K562 (cell line): ENCODE results near the gene PPP1R3E. TPM values are rescaled to one million over a fixed set of nuclear protein-coding genes. Genes with fewer than 3 reads are reported as not detected.

Source experiments
- BCL6 ChIP-seq: fragments of 250-450 bp; sonication (Bioruptor Pico); IDR thresholded peaks from 2 replicates; pipeline ENCODE4 v1.4.0; 2020
- CBFA2T2 ChIP-seq: fragments of 450-650 bp; conservative IDR thresholded peaks from 2 replicates; pipeline ENCODE4 v1.6.1; 2017; ENCODE audit warnings: mild to moderate bottlenecking
- CREB1 ChIP-seq, 2 experiments: sonication (generic) in 1 of 2; formaldehyde crosslinking in 1 of 2; IDR thresholded peaks; 2 replicates each; pipeline versions ENCODE4 v1.6.1 to v1.8.0; 2012 to 2022; ENCODE audit warnings: inconsistent platforms in 1 of 2, mild to moderate bottlenecking in 1 of 2, missing genetic modification reagents in 1 of 2, moderate library complexity in 1 of 2
- CTBP1 ChIP-seq: fragments of 450-650 bp; IDR thresholded peaks from 2 replicates; pipeline ENCODE4 v1.6.1; 2016; ENCODE audit warnings: borderline replicate concordance
- GATAD2B ChIP-seq: fragments of 450-650 bp; IDR thresholded peaks from 2 replicates; pipeline ENCODE4 v1.6.1; 2017; ENCODE audit warnings: mild to moderate bottlenecking, borderline replicate concordance
- HNRNPL ChIP-seq: fragments of 200-400 bp; formaldehyde crosslinking; IDR thresholded peaks from 2 replicates; pipeline ENCODE4 v1.6.1; 2017; ENCODE audit warnings: low read depth, mild to moderate bottlenecking, low read length
- HNRNPLL ChIP-seq: fragments of 200-400 bp; formaldehyde crosslinking; IDR thresholded peaks from 2 replicates; pipeline ENCODE4 v1.6.1; 2017; ENCODE audit warnings: low read length, low read depth, mild to moderate bottlenecking; ENCODE audit not compliant: poor library complexity, severe bottlenecking
- NR2C2 ChIP-seq, 2 experiments: fragments of 200-800 bp in 1 of 2; sonication (Bioruptor generic) in 1 of 2; sonication (generic) in 1 of 2; formaldehyde crosslinking in 1 of 2; IDR thresholded peaks; 2 replicates each; pipeline versions ENCODE4 v1.6.1 to v1.8.0; 2016 to 2022; ENCODE audit warnings: mild to moderate bottlenecking in 1 of 2, missing compliant biosample characterization in 1 of 2, missing genetic modification characterization in 1 of 2, missing genetic modification reagents in 1 of 2
- TAL1 ChIP-seq: fragments of 450-650 bp; IDR thresholded peaks from 2 replicates; pipeline ENCODE4 v1.6.1; 2016; ENCODE audit warnings: mild to moderate bottlenecking
- TCF3 ChIP-seq: sonication (generic); formaldehyde crosslinking; IDR thresholded peaks from 2 replicates; pipeline ENCODE4 v1.4.0; 2020; ENCODE audit warnings: mild to moderate bottlenecking, missing genetic modification reagents
- ZFPM2 ChIP-seq: fragments of 250-450 bp; sonication (Bioruptor Pico); IDR thresholded peaks from 2 replicates; pipeline ENCODE4 v1.5.1; 2022; ENCODE audit warnings: mild to moderate bottlenecking
- ZNF134 ChIP-seq: fragments of 250-450 bp; sonication (Bioruptor Pico); conservative IDR thresholded peaks from 2 replicates; pipeline ENCODE4 v1.4.0; 2020
- ZNF23 ChIP-seq: fragments of 250-450 bp; sonication (Bioruptor Pico); IDR thresholded peaks from 2 replicates; pipeline ENCODE4 v1.4.0; 2020; ENCODE audit warnings: mild to moderate bottlenecking
- ZNF445 ChIP-seq: fragments of 250-450 bp; sonication (Bioruptor Pico); IDR thresholded peaks from 2 replicates; pipeline ENCODE4 v1.4.0; 2020; ENCODE audit warnings: low read depth, mild to moderate bottlenecking, moderate library complexity
- ZNF707 ChIP-seq: fragments of 250-450 bp; sonication (Bioruptor Pico); conservative IDR thresholded peaks from 2 replicates; pipeline ENCODE4 v1.8.0; 2022; ENCODE audit warnings: inconsistent platforms, mild to moderate bottlenecking, moderate library complexity
- polyA plus RNA-seq, 8 experiments: library from polyadenylated mRNA; depleted of rRNA in 4 of 8; stranded (reverse) in 5 of 8; unstranded in 3 of 8; fragments of >200 nt; fragmentation: Nextera tagmentation in 2 of 8; fragmentation: Illumina TruSeq in 1 of 8; extraction: Ambion mirVana in 2 of 8; extraction: Trizol in 1 of 8; gene quantifications; 2 replicates each; pipeline versions ENCODE4 v1.2.1 to v1.2.3, GENCODE V29; 2011 to 2014; ENCODE audit warnings: inconsistent platforms in 1 of 8, missing spikeins in 1 of 8
- total RNA-seq, 7 experiments: library from RNA; depleted of rRNA in 6 of 7; stranded (reverse); fragments of >200 nt in 6 of 7; fragmentation: Illumina TruSeq in 2 of 7; extraction: Trizol in 2 of 7; gene quantifications; 2 replicates each; pipeline versions ENCODE4 v1.2.1 to v1.2.3, GENCODE V29; 2011 to 2021; ENCODE audit warnings: low replicate concordance in 1 of 7
- TF ChIP-seq, protein P1 (sequence below), 2 experiments: fragments of 450-650 bp; IDR thresholded peaks; 2 replicates each; pipeline ENCODE4 v1.6.1; 2018; ENCODE audit warnings: mild to moderate bottlenecking in 2 of 2, low read depth in 1 of 2; ENCODE audit not compliant: partially characterized antibody in 2 of 2
- TF ChIP-seq, protein P2 (sequence below), 2 experiments: fragments of 450-650 bp; IDR thresholded peaks; 2 replicates each; pipeline ENCODE4 v1.6.1; 2016
- TF ChIP-seq, protein P3 (sequence below), 2 experiments: fragments of 200-800 bp in 1 of 2; sonication (Bioruptor generic) in 1 of 2; sonication (generic) in 1 of 2; formaldehyde crosslinking in 1 of 2; IDR thresholded peaks in 1 of 2; conservative IDR thresholded peaks in 1 of 2; 2 replicates each; pipeline versions ENCODE4 v1.5.0 to v1.6.1; 2016 to 2020; ENCODE audit warnings: missing compliant biosample characterization in 1 of 2, missing genetic modification characterization in 1 of 2, missing genetic modification reagents in 1 of 2

PPP1R3E gene
- total and polyA plus RNA-seq, 9 of the 15 experiments (the other 6 are each of a cell fraction or from before 2014, with no cell fraction given), result 3.2 to 18.4 (median 7.6) TPM

DNA sequence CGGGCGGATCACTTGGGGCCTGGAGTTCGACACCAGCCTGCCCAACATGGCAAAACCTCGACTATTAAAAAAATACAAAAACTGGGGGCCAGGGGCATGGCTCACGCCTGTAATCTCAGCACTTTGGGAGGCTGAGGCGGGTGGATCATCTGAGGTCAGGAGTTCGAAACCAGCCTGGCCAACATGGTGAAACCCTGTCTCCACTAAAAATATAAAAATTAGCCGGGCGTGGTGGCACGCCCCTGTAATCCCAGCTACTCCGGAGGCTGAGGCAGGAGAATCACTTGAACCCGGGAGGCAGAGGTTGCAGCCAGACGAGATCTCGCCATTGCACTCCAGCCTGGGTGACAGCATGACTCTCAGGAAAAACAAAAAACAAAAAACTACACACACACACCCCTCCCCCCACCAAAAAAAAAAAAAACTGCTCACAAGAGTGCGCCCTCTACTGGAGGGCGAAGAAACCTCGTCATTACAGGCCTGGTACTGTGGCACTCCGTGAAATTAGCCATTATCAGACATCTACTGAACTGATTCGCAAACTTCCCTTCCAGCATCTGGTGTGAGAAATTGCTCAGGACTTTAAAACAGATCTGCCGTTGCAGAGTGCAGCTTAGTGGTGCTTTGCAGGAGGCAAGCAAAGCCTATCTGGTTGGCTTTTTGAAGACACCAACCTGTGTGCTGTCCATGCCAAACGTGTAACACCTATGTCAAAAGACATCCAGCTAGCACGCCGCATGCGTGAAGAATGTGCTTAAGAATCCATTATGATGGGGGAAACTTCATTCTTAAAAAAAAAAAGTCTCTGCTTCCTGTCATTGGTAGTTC, 7.7 kb downstream of the PPP1R3E start (continued):
- TF ChIP-seq, protein P1, sequence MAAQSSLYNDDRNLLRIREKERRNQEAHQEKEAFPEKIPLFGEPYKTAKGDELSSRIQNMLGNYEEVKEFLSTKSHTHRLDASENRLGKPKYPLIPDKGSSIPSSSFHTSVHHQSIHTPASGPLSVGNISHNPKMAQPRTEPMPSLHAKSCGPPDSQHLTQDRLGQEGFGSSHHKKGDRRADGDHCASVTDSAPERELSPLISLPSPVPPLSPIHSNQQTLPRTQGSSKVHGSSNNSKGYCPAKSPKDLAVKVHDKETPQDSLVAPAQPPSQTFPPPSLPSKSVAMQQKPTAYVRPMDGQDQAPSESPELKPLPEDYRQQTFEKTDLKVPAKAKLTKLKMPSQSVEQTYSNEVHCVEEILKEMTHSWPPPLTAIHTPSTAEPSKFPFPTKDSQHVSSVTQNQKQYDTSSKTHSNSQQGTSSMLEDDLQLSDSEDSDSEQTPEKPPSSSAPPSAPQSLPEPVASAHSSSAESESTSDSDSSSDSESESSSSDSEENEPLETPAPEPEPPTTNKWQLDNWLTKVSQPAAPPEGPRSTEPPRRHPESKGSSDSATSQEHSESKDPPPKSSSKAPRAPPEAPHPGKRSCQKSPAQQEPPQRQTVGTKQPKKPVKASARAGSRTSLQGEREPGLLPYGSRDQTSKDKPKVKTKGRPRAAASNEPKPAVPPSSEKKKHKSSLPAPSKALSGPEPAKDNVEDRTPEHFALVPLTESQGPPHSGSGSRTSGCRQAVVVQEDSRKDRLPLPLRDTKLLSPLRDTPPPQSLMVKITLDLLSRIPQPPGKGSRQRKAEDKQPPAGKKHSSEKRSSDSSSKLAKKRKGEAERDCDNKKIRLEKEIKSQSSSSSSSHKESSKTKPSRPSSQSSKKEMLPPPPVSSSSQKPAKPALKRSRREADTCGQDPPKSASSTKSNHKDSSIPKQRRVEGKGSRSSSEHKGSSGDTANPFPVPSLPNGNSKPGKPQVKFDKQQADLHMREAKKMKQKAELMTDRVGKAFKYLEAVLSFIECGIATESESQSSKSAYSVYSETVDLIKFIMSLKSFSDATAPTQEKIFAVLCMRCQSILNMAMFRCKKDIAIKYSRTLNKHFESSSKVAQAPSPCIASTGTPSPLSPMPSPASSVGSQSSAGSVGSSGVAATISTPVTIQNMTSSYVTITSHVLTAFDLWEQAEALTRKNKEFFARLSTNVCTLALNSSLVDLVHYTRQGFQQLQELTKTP (IDR thresholded peaks at IDR 0.05; ENCODE audit: low read depth in 1 of 2, partially characterized antibody in 2 of 2), result peak in 1 of 2 experiments; percentile 67
- peak; percentile 48; the same call in 1 of the 2 replicates for TF ChIP-seq CTBP1
- TF ChIP-seq ZNF134 (CRISPR knock-in tag), result no peak
- peak; percentile 23; the same call in 1 of the 2 replicates for TF ChIP-seq TAL1
- TF ChIP-seq TCF3 (CRISPR knock-in tag), result no peak
- TF ChIP-seq GATAD2B, result no peak
- TF ChIP-seq CBFA2T2, result no peak
- TF ChIP-seq ZNF23 (CRISPR knock-in tag), result no peak
- no peak for TF ChIP-seq HNRNPLL
- TF ChIP-seq ZNF707, result no peak
- TF ChIP-seq ZNF445, result no peak
- no peak for TF ChIP-seq BCL6 (CRISPR knock-in tag)
- no peak for TF ChIP-seq HNRNPL
- TF ChIP-seq, protein P2, sequence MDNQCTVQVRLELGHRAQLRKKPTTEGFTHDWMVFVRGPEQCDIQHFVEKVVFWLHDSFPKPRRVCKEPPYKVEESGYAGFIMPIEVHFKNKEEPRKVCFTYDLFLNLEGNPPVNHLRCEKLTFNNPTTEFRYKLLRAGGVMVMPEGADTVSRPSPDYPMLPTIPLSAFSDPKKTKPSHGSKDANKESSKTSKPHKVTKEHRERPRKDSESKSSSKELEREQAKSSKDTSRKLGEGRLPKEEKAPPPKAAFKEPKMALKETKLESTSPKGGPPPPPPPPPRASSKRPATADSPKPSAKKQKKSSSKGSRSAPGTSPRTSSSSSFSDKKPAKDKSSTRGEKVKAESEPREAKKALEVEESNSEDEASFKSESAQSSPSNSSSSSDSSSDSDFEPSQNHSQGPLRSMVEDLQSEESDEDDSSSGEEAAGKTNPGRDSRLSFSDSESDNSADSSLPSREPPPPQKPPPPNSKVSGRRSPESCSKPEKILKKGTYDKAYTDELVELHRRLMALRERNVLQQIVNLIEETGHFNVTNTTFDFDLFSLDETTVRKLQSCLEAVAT (IDR thresholded peaks at IDR 0.05), result peak; percentile 81 to 92; a peak in 3 of 4 replicates
- no peak for TF ChIP-seq ZFPM2 (CRISPR knock-in tag)
- TF ChIP-seq, protein P3, sequence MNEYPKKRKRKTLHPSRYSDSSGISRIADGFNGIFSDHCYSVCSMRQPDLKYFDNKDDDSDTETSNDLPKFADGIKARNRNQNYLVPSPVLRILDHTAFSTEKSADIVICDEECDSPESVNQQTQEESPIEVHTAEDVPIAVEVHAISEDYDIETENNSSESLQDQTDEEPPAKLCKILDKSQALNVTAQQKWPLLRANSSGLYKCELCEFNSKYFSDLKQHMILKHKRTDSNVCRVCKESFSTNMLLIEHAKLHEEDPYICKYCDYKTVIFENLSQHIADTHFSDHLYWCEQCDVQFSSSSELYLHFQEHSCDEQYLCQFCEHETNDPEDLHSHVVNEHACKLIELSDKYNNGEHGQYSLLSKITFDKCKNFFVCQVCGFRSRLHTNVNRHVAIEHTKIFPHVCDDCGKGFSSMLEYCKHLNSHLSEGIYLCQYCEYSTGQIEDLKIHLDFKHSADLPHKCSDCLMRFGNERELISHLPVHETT (CRISPR knock-in tag; conservative IDR thresholded peaks at IDR 0.05 in 1 of 2, IDR thresholded peaks at IDR 0.05 in 1 of 2), result 0 out of 4 replicates have a peak, but pooled peaks of 1 of the 2 experiments have one; percentile 25
- TF ChIP-seq CREB1 (IDR thresholded peaks at IDR 0.05), result peak; percentile 49; the same call in 1 of the 2 replicates
- peak; percentile 53; the same call in 1 of the 2 replicates for TF ChIP-seq CREB1 (CRISPR knock-in tag; IDR thresholded peaks at IDR 0.05)
- no peak for TF ChIP-seq NR2C2 (CRISPR knock-in tag; IDR thresholded peaks at IDR 0.05)
- peak; percentile 31; the same call in 1 of the 2 replicates for TF ChIP-seq NR2C2 (tag; IDR thresholded peaks at IDR 0.05)
